ENCODE measurements around the gene PLP1.

Gene PLP1

DNA sequence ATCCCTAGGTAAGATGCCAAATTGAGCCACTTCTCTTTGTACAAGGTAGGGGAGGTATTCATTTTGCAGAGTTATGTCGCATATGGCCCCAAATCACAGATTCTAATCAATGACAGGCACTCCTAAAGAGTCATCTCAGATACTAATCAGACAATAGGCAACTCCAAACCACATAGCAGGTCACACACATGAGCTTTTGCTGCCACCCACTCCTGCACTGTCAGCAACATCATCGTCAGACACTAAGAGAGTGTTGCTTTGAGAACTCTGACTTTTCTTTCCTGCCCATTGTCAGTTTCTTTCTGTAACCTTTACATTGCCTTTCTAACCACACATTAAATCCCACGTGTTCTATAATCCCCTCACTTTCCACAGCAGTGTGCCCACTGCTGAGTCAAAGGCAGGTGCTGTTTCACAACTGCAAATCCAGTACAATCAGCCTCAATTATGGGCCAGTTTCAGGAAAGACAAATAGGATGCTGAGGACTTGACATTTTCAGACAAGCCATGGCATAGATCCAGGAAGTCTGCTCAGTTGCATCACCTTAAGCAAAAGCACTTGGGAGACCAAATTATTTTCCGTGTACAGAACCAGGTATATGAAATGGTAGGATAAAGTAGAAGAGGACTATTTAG lies 42.4 kb upstream of the PLP1 start:
- TF ChIP-seq, protein P1, sequence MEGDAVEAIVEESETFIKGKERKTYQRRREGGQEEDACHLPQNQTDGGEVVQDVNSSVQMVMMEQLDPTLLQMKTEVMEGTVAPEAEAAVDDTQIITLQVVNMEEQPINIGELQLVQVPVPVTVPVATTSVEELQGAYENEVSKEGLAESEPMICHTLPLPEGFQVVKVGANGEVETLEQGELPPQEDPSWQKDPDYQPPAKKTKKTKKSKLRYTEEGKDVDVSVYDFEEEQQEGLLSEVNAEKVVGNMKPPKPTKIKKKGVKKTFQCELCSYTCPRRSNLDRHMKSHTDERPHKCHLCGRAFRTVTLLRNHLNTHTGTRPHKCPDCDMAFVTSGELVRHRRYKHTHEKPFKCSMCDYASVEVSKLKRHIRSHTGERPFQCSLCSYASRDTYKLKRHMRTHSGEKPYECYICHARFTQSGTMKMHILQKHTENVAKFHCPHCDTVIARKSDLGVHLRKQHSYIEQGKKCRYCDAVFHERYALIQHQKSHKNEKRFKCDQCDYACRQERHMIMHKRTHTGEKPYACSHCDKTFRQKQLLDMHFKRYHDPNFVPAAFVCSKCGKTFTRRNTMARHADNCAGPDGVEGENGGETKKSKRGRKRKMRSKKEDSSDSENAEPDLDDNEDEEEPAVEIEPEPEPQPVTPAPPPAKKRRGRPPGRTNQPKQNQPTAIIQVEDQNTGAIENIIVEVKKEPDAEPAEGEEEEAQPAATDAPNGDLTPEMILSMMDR (IDR thresholded peaks at IDR 0.05; ENCODE audit: control extremely low read depth, extremely low read depth, low read depth, missing control alignments), result no peak
- ChIA-PET POLR2A (no interaction called here), CTCF (no interaction called here)
- DNase-seq (ENCODE audit: extremely low spot score), result no peak

DNA sequence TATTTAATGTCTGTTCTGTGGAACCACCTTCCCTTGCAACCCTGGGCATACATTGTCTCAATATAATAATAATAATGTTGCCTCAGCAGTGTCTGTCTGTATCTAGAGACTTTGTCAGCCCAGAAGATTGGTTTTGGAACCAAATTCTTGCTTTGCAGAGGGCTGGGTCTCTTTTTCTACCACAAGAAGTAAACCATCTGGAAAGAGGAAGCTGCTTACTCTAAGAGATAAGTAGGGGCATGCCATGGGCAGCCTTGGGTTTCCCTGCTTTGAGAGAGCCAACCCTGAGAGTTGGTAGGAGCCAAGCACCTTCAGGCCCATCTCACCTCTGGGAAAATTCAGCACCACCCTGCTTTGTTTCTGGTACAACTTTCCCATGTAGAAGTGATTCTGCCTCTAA lies 38.9 kb upstream of the PLP1 start:
- CTCF ChIA-PET, result interaction anchor here (1.1 kb wide), 1 partner anchor 26 kb away, joined by 3 read pairs; no protein-coding TSS in a partner anchor
- TF ChIP-seq, protein P1 (IDR thresholded peaks at IDR 0.05; ENCODE audit: control extremely low read depth, extremely low read depth, low read depth, missing control alignments), result no peak

DNA sequence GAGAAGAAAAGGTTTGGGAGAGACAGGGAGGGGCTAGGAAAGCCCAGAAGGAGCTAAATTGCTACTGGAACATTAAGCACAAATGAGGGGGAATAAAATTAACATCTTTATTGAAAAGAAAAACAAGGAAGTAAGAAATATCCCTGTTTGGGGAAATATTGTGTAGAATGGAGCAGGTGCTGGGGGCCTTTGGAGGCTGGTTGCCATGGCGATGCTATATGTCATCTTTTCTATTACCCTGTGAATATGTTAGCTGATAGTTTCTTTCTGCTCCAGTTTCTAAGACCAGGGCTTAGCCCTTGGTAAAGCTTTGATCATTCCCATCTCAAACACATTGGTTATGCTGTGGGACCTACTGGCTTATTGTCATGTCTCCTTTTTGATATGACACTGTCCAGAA lies 37.2 kb upstream of the PLP1 start:
- POLR2A ChIA-PET, result no interaction called here
- TF ChIP-seq, protein P1 (IDR thresholded peaks at IDR 0.05; ENCODE audit: control extremely low read depth, extremely low read depth, low read depth, missing control alignments), result no peak
- DNase-seq (ENCODE audit: extremely low spot score), result no peak
- CTCF ChIA-PET, result no interaction called here

More for the DNA sequence above, 38.9 kb upstream of the PLP1 start:
- POLR2A ChIA-PET, result no interaction called here
- DNase-seq (ENCODE audit: extremely low spot score), result no peak

DNA sequence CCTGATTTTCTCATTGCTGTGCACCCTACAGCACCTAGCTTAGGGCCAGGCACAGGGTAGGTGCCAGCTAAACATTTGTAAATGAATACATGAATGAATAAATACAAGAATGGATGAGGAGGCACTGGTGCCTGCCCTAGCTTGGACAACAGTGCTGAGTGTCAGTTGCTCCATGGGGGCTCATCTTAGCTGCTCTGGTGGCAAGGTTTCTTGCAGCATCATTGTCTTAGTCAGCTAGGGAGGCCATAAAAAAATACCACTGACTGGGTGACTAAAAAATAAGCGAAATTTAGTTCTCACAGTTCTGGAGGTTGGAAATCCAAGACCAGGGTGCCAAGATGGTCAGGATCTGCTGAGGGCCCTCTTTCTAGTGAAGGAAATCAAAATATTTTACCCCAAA lies 34.8 kb upstream of the PLP1 start:
- no peak for DNase-seq (ENCODE audit: extremely low spot score)
- CTCF ChIA-PET, result interaction anchor here (2.0 kb wide), 1 partner anchor 11 kb away, joined by 5 read pairs; no protein-coding TSS in a partner anchor
- TF ChIP-seq, protein P1 (IDR thresholded peaks at IDR 0.05; ENCODE audit: control extremely low read depth, extremely low read depth, low read depth, missing control alignments), result no peak
- POLR2A ChIA-PET, result no interaction called here

DNA sequence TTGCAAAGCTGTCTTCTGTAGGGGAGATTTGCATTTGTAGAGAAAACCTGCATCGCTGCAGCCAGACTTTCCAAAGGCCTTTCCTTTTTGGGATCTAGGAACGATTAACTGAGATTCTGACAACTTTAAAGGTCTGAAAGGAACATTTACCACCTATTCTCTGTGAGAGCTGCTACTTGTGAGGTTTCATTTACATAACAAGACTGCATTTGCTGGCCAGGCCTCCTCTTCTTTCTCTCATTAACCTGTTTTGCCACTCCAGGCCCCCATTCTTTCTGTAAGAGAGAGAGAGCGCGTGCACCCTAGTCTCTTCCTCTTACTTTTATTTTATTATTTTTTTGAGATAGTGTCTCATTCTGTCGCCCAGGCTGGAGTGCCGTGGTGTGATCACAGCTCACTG lies 34.3 kb upstream of the PLP1 start:
- CTCF ChIA-PET, result no interaction called here
- DNase-seq (ENCODE audit: extremely low spot score), result no peak
- TF ChIP-seq, protein P1 (IDR thresholded peaks at IDR 0.05; ENCODE audit: control extremely low read depth, extremely low read depth, low read depth, missing control alignments), result no peak

DNA sequence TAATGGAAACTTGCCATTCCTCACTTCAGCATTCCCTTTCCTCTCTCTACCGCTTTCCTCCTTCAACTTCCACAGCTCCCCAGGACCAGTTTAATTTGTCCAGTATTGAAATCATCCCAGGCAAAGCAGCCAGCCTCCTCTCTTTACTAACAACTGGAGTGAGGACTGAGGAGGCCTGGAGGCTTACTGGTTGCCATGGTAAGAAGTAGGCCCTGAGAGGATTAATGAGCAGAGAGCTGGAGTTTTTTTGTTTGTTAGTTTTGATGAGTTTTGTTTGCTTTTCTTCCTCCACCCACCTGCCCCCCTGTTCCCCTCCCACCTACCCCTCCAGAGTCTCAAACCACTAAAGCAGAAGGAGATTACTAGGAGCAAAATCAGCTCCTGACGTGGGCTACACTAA lies 29.5 kb upstream of the PLP1 start:
- TF ChIP-seq, protein P1 (IDR thresholded peaks at IDR 0.05; ENCODE audit: control extremely low read depth, extremely low read depth, low read depth, missing control alignments), result no peak
- ChIA-PET CTCF (no interaction called here), POLR2A (no interaction called here)
- DNase-seq (ENCODE audit: extremely low spot score), result no peak

More for the DNA sequence above, 34.3 kb upstream of the PLP1 start:
- POLR2A ChIA-PET, result no interaction called here

All from GM10248 (cell line).